PC-3 (cell line): ENCODE data around the gene UTF1. TPM values are rescaled to one million over a fixed set of nuclear protein-coding genes. Genes with fewer than 3 reads are reported as not detected.

Experiments used
- ATAC-seq: fragments of 200-7000 bp; cut with Tn5 transposase; 2 replicates; pipeline ENCODE4 v1.9.1; 2020; ENCODE audit warnings: mild to moderate bottlenecking, moderate library complexity
- BruUV-seq: library from RNA; stranded (reverse); fragments of 400-500 nt; replicated peaks from 2 replicates; lab custom pipeline; 2021; lab: Mats Ljungman, UMichigan
- CTCF ChIA-PET: fragments of 300-600 bp; sonication (Branson Sonifier 250); formaldehyde crosslinking; loops from one replicate; lab custom pipeline; 2022; ENCODE audit warnings: antibody characterized with exemption; lab: Charles Lee
- POLR2A ChIA-PET: fragments of 300-600 bp; sonication (Branson Sonifier 250); formaldehyde crosslinking; loops from one replicate; lab custom pipeline; 2022; ENCODE audit warnings: antibody characterized with exemption; ENCODE audit not compliant: unreplicated experiment; lab: Charles Lee
- DNase-seq: peaks from one replicate; pipeline ENCODE4 v3.0.0-alpha.2; 2015
- H2AFZ ChIP-seq: fragments of 300-600 bp; sonication (generic); 2 replicates; pipeline ENCODE4 v1.6.0; 2016; ENCODE audit warnings: antibody characterized with exemption, low read length
- H3F3A ChIP-seq: fragments of 300-600 bp; sonication (generic); one replicate; pipeline ENCODE4 v1.6.0; 2017; ENCODE audit warnings: antibody characterized with exemption, low read length, control low read depth, mild to moderate bottlenecking; ENCODE audit not compliant: unreplicated experiment
- H3K27ac ChIP-seq: fragments of 300-600 bp; sonication (generic); 2 replicates; pipeline ENCODE4 v1.5.1; 2016; ENCODE audit warnings: mild to moderate bottlenecking, low read length
- H3K27me3 ChIP-seq: fragments of 300-600 bp; sonication (generic); 2 replicates; pipeline ENCODE4 v1.6.1; 2016; ENCODE audit warnings: low read length, mixed read lengths
- H3K36me3 ChIP-seq: fragments of 300-600 bp; sonication (generic); 2 replicates; pipeline ENCODE4 v1.6.1; 2016; ENCODE audit warnings: low read depth, mixed run types, low read length, mixed read lengths
- H3K4me1 ChIP-seq: fragments of 300-600 bp; sonication (generic); 2 replicates; pipeline ENCODE4 v1.5.1; 2016; ENCODE audit warnings: low read length; ENCODE audit not compliant: insufficient read depth
- H3K4me2 ChIP-seq: fragments of 300-600 bp; sonication (generic); 2 replicates; pipeline ENCODE4 v1.6.0; 2016; ENCODE audit warnings: low read length
- H3K4me3 ChIP-seq: fragments of 300-600 bp; sonication (generic); 2 replicates; pipeline ENCODE4 v1.5.1; 2016; ENCODE audit warnings: mild to moderate bottlenecking, low read length, mixed read lengths
- H3K79me2 ChIP-seq: fragments of 300-600 bp; sonication (generic); 2 replicates; pipeline ENCODE4 v1.6.1; 2017; ENCODE audit warnings: low read length, mixed read lengths
- H3K9ac ChIP-seq: fragments of 300-600 bp; sonication (generic); 2 replicates; pipeline ENCODE4 v1.6.0; 2016; ENCODE audit warnings: mild to moderate bottlenecking, low read length
- H3K9me2 ChIP-seq: fragments of 300-600 bp; sonication (generic); replicated peaks from 2 replicates; pipeline ENCODE4 v1.6.1; 2016; ENCODE audit warnings: mixed run types, low read length, mixed read lengths
- H3K9me3 ChIP-seq: fragments of 300-600 bp; sonication (generic); 2 replicates; pipeline ENCODE4 v1.6.1; 2016; ENCODE audit warnings: low read length, mixed read lengths
- H4K20me1 ChIP-seq: fragments of 300-600 bp; sonication (generic); 2 replicates; pipeline ENCODE4 v1.6.1; 2016; ENCODE audit warnings: low read length, mixed read lengths
- CTCF ChIP-seq: fragments of 300-600 bp; sonication (generic); conservative IDR thresholded peaks from 2 replicates; pipeline ENCODE4 v1.5.1; 2017; ENCODE audit warnings: antibody characterized with exemption, low read depth, mild to moderate bottlenecking, low read length
- EZH2 ChIP-seq: fragments of 300-600 bp; sonication (generic); IDR thresholded peaks from one replicate; pipeline ENCODE4 v1.6.1; 2017; ENCODE audit warnings: antibody characterized with exemption, mild to moderate bottlenecking, low read length; ENCODE audit not compliant: unreplicated experiment
- EZH2phosphoT487 ChIP-seq: fragments of 300-600 bp; sonication (generic); IDR thresholded peaks from 2 replicates; pipeline ENCODE4 v1.6.1; 2018; ENCODE audit warnings: mild to moderate bottlenecking, antibody characterized with exemption, low read length, borderline replicate concordance
- intact Hi-C: fragments of 100-400 bp; cut with micrococcal nuclease; formaldehyde crosslinking; loops from 2 replicates; pipeline ENCODE4 v1.9.0; 2023
- total RNA-seq: library from RNA; depleted of rRNA; stranded (reverse); fragments of >200 nt; gene quantifications from 2 replicates; pipeline ENCODE4 v1.2.3, GENCODE V29; 2014

Gene UTF1
- total RNA-seq, 1 experiment from 2014 or later = not detected

- no TSS peak for BruUV-seq
- Histone ChIP-seq H3F3A (no peaks in the 10 kb centered on the region), H3K9me2 (no peaks in the 10 kb centered on the region), H3K27me3 (no peaks in the 10 kb centered on the region), H4K20me1 (no peaks in the 10 kb centered on the region), H3K36me3 (no peaks in the 10 kb centered on the region), H3K9ac (no peak overlapping the region), H3K9me3 (no peaks in the 10 kb centered on the region), H3K27ac (no peak overlapping the region), H3K79me2 (no peaks in the 10 kb centered on the region), H2AFZ (no peak overlapping the region), H3K4me2 (no peak overlapping the region), H3K4me3 (no peak overlapping the region), H3K4me1 (no peaks in the 10 kb centered on the region)
- intact Hi-C loops = no loop called here
- ChIA-PET POLR2A (no interaction called here), CTCF (no interaction called here)
- no peak for ATAC-seq
- TF ChIP-seq EZH2 = no peak
- no peak for TF ChIP-seq CTCF
- TF ChIP-seq EZH2phosphoT487 = no peak
- DNase-seq = no peak
These were observed 15.6 kb downstream of the UTF1 start for GRCh38 chr10:133245439-133246235.

- no TSS peak for BruUV-seq
- no peak overlapping the region for H3K27ac ChIP-seq
- ChIA-PET POLR2A (no interaction called here), CTCF (no interaction called here)
- H3F3A ChIP-seq = no peaks in the 10 kb centered on the region
- no peaks in the 10 kb centered on the region for H3K4me1 ChIP-seq
- no peaks in the 10 kb centered on the region for H3K36me3 ChIP-seq
- no peaks in the 10 kb centered on the region for H3K27me3 ChIP-seq
- H4K20me1 ChIP-seq = no peaks in the 10 kb centered on the region
- intact Hi-C loops = no loop called here
- no peak overlapping the region for H3K4me3 ChIP-seq
- ATAC-seq (no peak), DNase-seq (no peak)
- H3K4me2 ChIP-seq = no peak overlapping the region
- TF ChIP-seq EZH2 (no peak), CTCF (no peak), EZH2phosphoT487 (no peak)
- no peak overlapping the region for H2AFZ ChIP-seq
- H3K9me2 ChIP-seq = no peaks in the 10 kb centered on the region
- H3K79me2 ChIP-seq = no peaks in the 10 kb centered on the region
- H3K9ac ChIP-seq = no peak overlapping the region
- H3K9me3 ChIP-seq = no peaks in the 10 kb centered on the region
These were observed 16.2 kb downstream of the UTF1 start for GRCh38 chr10:133246236-133246626.

GRCh38 chr10:133247681-133248333 lies 17.8 kb downstream of the UTF1 start:
- ChIA-PET CTCF (no interaction called here), POLR2A (no interaction called here)
- Histone ChIP-seq H3K36me3 (no peaks in the 10 kb centered on the region), H3K9ac (no peak overlapping the region), H3K27me3 (no peaks in the 10 kb centered on the region), H4K20me1 (no peaks in the 10 kb centered on the region), H2AFZ (no peak overlapping the region), H3K4me1 (no peaks in the 10 kb centered on the region), H3K9me2 (no peaks in the 10 kb centered on the region), H3K79me2 (no peaks in the 10 kb centered on the region), H3K4me3 (no peak overlapping the region), H3K9me3 (no peaks in the 10 kb centered on the region), H3K27ac (no peak overlapping the region), H3K4me2 (no peak overlapping the region), H3F3A (no peaks in the 10 kb centered on the region)
- TF ChIP-seq CTCF = no peak
- no peak for TF ChIP-seq EZH2
- TF ChIP-seq EZH2phosphoT487 = no peak
- BruUV-seq = no TSS peak
- DNase-seq (no peak), ATAC-seq (no peak)
- intact Hi-C loops = no loop called here
